Measurements from ENCODE around the gene TRIM34. TPM values are rescaled to one million over a fixed set of nuclear protein-coding genes. Genes with fewer than 3 reads are reported as not detected.
"Not testable (repeated sequence)": the region's sequence is repeated elsewhere in the genome, so short reads cannot be mapped to it uniquely, and the experiment has no call there.

The TRIM34 gene
- total RNA-seq, 2 experiments from 2014 or later = 8.4 to 13.1 TPM

DNA sequence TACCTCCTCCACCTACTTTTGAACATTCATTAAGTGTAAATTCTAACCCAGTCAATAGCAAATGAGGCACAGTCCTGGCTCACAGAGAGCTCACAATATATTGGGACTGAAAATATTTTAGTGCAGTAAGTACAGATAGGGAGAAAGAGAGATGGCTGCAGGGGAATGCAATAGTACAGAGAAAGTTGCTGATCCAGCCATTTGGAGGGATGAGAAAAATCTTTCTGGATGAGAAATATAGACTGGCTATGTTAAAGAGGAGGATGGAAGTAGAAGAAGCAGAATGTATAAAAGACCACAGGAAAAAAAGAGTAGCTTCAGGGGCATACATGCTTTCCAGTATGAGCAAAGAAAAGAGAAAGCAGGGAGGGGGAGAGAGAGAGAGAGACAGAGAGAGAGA is 47.7 kb upstream of the TRIM34 start:
- no peak overlapping the region for H3K4me2 ChIP-seq (ENCODE audit: low read length)
- no peak overlapping the region for H3K27ac ChIP-seq (ENCODE audit: low read depth, low read length, poor library complexity, severe bottlenecking)
- H2AFZ ChIP-seq (ENCODE audit: low read length) = no peak overlapping the region
- CTCF ChIA-PET (ENCODE audit: unreplicated experiment) = no interaction called here
- no peak overlapping the region for H3K4me3 ChIP-seq (ENCODE audit: low read depth, low read length, poor library complexity, severe bottlenecking)
- H3K36me3 ChIP-seq (ENCODE audit: insufficient read depth, low read length) = no peaks in the 10 kb centered on the region
- no peaks in the 10 kb centered on the region for H3K4me1 ChIP-seq (ENCODE audit: insufficient read depth, low read length, poor library complexity, severe bottlenecking)
- no peaks in the 10 kb centered on the region for H3K9me2 ChIP-seq (ENCODE audit: insufficient read depth, low read length)
- H3K9me3 ChIP-seq (ENCODE audit: low read length) = no peaks in the 10 kb centered on the region
- BruUV-seq (replicated peaks) = no TSS peak
- POLR2A ChIA-PET = no interaction called here
- intact Hi-C loops (cut with micrococcal nuclease; ENCODE audit: unreplicated experiment) = no loop called here
- no peaks in the 10 kb centered on the region for H4K20me1 ChIP-seq (ENCODE audit: insufficient read depth, low read length)
- DNase-seq (ENCODE audit: low spot score) = no peak
- H3K79me2 ChIP-seq (ENCODE audit: insufficient read depth, low read depth, low read length) = no peaks in the 10 kb centered on the region
- TF ChIP-seq EZH2phosphoT487 (IDR thresholded peaks at IDR 0.05; ENCODE audit: borderline replicate concordance, low read depth, low read length) = no peak
- TF ChIP-seq, protein P1, sequence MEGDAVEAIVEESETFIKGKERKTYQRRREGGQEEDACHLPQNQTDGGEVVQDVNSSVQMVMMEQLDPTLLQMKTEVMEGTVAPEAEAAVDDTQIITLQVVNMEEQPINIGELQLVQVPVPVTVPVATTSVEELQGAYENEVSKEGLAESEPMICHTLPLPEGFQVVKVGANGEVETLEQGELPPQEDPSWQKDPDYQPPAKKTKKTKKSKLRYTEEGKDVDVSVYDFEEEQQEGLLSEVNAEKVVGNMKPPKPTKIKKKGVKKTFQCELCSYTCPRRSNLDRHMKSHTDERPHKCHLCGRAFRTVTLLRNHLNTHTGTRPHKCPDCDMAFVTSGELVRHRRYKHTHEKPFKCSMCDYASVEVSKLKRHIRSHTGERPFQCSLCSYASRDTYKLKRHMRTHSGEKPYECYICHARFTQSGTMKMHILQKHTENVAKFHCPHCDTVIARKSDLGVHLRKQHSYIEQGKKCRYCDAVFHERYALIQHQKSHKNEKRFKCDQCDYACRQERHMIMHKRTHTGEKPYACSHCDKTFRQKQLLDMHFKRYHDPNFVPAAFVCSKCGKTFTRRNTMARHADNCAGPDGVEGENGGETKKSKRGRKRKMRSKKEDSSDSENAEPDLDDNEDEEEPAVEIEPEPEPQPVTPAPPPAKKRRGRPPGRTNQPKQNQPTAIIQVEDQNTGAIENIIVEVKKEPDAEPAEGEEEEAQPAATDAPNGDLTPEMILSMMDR (conservative IDR thresholded peaks at IDR 0.05; ENCODE audit: low read length) = no peak

DNA sequence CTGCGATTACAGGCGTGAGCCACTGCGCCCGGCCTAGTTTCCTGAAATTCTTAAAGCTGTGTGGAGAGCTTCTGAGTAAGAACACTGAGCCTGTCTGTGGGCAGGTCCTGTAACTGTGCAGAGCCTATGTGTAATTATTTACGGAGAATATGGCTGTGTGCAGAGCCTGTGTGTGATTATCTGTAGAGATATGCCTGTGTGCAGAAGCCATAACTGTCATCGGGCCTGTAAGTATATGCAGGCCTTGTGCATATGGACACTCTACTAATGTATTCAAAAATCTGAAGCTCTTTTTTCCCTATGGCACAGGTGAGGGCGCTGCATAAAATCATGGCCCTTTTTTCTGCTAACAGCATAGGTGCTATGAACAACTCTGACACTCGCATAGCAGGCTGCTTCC is 44.2 kb upstream of the TRIM34 start, which contains the start of gene OR52B6:
OR52B6 (plus strand) TSS at position 301 of the 400 bp plus-strand sequence; CDS start at position 301, 0 bp downstream.
- ChIA-PET POLR2A (interaction anchor here (0.5 kb wide), 1 partner anchor 1563 kb away, joined by 3 read pairs; no protein-coding TSS in a partner anchor), CTCF (ENCODE audit: unreplicated experiment) (no interaction called here)
- no TSS peak for BruUV-seq (replicated peaks)
- Histone ChIP-seq H3K36me3 (ENCODE audit: insufficient read depth, low read length) (no peaks in the 10 kb centered on the region), H2AFZ (ENCODE audit: low read length) (no peak within 1 kb of the TSS), H3K9me3 (ENCODE audit: low read length) (no peaks in the 10 kb centered on the region), H3K4me3 (ENCODE audit: low read depth, low read length, poor library complexity, severe bottlenecking) (no peak within 1 kb of the TSS), H4K20me1 (ENCODE audit: insufficient read depth, low read length) (no peaks in the 10 kb centered on the region), H3K9me2 (ENCODE audit: insufficient read depth, low read length) (no peaks in the 10 kb centered on the region), H3K27ac (ENCODE audit: low read depth, low read length, poor library complexity, severe bottlenecking) (no peak within 1 kb of the TSS), H3K4me2 (ENCODE audit: low read length) (no peak within 1 kb of the TSS), H3K79me2 (ENCODE audit: insufficient read depth, low read depth, low read length) (no peaks in the 10 kb centered on the region), H3K4me1 (ENCODE audit: insufficient read depth, low read length, poor library complexity, severe bottlenecking) (no peaks in the 10 kb centered on the region)
- TF ChIP-seq EZH2phosphoT487 (IDR thresholded peaks at IDR 0.05; ENCODE audit: borderline replicate concordance, low read depth, low read length) = no peak
- TF ChIP-seq, protein P1 (conservative IDR thresholded peaks at IDR 0.05; ENCODE audit: low read length) = no peak
- no peak for DNase-seq (ENCODE audit: low spot score)
- intact Hi-C loops (cut with micrococcal nuclease; ENCODE audit: unreplicated experiment) = no loop called here

DNA sequence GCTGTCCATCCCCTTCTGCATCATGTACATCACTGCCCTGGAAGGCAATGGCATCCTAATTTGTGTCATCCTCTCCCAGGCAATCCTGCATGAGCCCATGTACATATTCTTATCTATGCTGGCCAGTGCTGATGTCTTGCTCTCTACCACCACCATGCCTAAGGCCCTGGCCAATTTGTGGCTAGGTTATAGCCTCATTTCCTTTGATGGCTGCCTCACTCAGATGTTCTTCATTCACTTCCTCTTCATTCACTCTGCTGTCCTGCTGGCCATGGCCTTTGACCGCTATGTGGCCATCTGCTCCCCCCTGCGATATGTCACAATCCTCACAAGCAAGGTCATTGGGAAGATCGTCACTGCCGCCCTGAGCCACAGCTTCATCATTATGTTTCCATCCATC is 43.8 kb upstream of the TRIM34 start:
- no peak overlapping the region for H3K4me3 ChIP-seq (ENCODE audit: low read depth, low read length, poor library complexity, severe bottlenecking)
- POLR2A ChIA-PET = interaction anchor here (0.5 kb wide), 1 partner anchor 1562 kb away, joined by 3 read pairs; no protein-coding TSS in a partner anchor
- DNase-seq (ENCODE audit: low spot score) = no peak
- no peaks in the 10 kb centered on the region for H3K9me3 ChIP-seq (ENCODE audit: low read length)
- TF ChIP-seq EZH2phosphoT487 (IDR thresholded peaks at IDR 0.05; ENCODE audit: borderline replicate concordance, low read depth, low read length) = no peak
- TF ChIP-seq, protein P1 (conservative IDR thresholded peaks at IDR 0.05; ENCODE audit: low read length) = no peak
- H3K27ac ChIP-seq (ENCODE audit: low read depth, low read length, poor library complexity, severe bottlenecking) = no peak overlapping the region
- H2AFZ ChIP-seq (ENCODE audit: low read length) = no peak overlapping the region
- BruUV-seq (replicated peaks) = no TSS peak
- no peaks in the 10 kb centered on the region for H3K4me1 ChIP-seq (ENCODE audit: insufficient read depth, low read length, poor library complexity, severe bottlenecking)
- H3K36me3 ChIP-seq (ENCODE audit: insufficient read depth, low read length) = no peaks in the 10 kb centered on the region
- H3K79me2 ChIP-seq (ENCODE audit: insufficient read depth, low read depth, low read length) = no peaks in the 10 kb centered on the region
- CTCF ChIA-PET (ENCODE audit: unreplicated experiment) = no interaction called here
- intact Hi-C loops (cut with micrococcal nuclease; ENCODE audit: unreplicated experiment) = no loop called here
- no peaks in the 10 kb centered on the region for H4K20me1 ChIP-seq (ENCODE audit: insufficient read depth, low read length)
- no peak overlapping the region for H3K4me2 ChIP-seq (ENCODE audit: low read length)
- H3K9me2 ChIP-seq (ENCODE audit: insufficient read depth, low read length) = no peaks in the 10 kb centered on the region

DNA sequence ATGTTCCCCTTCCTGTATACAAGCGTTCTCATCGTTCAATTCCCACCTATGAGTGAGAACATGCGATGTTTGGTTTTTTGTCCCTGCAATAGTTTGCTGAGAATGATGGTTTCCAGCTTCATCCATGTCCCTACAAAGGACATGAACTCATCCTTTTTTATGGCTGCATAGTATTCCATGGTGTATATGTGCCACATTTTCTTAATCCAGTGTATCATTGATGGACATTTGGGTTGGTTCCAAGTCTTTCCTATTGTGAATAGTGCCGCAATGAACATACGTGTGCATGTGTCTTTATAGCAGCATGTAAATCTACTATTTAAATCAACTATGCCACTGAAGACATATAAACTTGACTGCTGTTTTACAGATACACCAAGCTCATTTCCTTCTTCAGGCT is 40.3 kb upstream of the TRIM34 start:
- DNase-seq (ENCODE audit: low spot score); H2AFZ ChIP-seq (ENCODE audit: low read length); CTCF ChIA-PET (ENCODE audit: unreplicated experiment); H3K9me3 ChIP-seq (ENCODE audit: low read length); H3K79me2 ChIP-seq (ENCODE audit: insufficient read depth, low read depth, low read length); POLR2A ChIA-PET; H3K4me2 ChIP-seq (ENCODE audit: low read length); H3K9me2 ChIP-seq (ENCODE audit: insufficient read depth, low read length); H3K27ac ChIP-seq (ENCODE audit: low read depth, low read length, poor library complexity, severe bottlenecking); H4K20me1 ChIP-seq (ENCODE audit: insufficient read depth, low read length); intact Hi-C loops (cut with micrococcal nuclease; ENCODE audit: unreplicated experiment); H3K36me3 ChIP-seq (ENCODE audit: insufficient read depth, low read length); BruUV-seq (replicated peaks); H3K4me3 ChIP-seq (ENCODE audit: low read depth, low read length, poor library complexity, severe bottlenecking); H3K4me1 ChIP-seq (ENCODE audit: insufficient read depth, low read length, poor library complexity, severe bottlenecking): not testable (repeated sequence)

All from OCI-LY7 (cell line).